ENCODE results near the gene CMIP. TPM values are rescaled to one million over a fixed set of nuclear protein-coding genes. Genes with fewer than 3 reads are reported as not detected.
A peak's percentile ranks its signal among the peaks of the same experiment; 100 is the strongest.

The CMIP gene
- polyA plus RNA-seq, 1 donor from 2014 or later = 15.1 TPM

DNA sequence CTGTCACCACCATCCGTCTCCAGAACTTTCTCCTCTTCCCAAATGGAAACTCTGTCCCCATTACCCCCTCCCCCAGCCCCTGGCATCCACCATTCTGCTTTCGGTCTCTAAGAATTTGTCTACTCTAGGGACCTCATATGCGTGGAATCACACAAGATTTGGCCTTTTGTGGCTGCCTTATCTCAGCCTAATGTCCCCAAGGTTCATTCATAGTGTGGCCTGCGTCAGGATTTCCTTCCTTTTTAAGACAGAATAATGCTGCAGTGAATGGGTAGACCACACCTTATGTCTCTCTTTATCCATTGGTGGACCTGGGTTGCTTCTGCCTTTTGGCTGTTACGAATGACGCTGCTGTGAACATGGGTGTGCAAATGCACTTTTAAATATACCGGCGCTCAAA, 194.7 kb downstream of the CMIP start:
- Histone ChIP-seq H3K4me3 (ENCODE audit: low read length) (no peak overlapping the region), H4K20me1 (ENCODE audit: insufficient read depth) (no peaks in the 10 kb centered on the region), H3K79me2 (replicated peaks; ENCODE audit: insufficient read depth, low read length) (peaks cover 12% of the 10 kb centered on the region)

DNA sequence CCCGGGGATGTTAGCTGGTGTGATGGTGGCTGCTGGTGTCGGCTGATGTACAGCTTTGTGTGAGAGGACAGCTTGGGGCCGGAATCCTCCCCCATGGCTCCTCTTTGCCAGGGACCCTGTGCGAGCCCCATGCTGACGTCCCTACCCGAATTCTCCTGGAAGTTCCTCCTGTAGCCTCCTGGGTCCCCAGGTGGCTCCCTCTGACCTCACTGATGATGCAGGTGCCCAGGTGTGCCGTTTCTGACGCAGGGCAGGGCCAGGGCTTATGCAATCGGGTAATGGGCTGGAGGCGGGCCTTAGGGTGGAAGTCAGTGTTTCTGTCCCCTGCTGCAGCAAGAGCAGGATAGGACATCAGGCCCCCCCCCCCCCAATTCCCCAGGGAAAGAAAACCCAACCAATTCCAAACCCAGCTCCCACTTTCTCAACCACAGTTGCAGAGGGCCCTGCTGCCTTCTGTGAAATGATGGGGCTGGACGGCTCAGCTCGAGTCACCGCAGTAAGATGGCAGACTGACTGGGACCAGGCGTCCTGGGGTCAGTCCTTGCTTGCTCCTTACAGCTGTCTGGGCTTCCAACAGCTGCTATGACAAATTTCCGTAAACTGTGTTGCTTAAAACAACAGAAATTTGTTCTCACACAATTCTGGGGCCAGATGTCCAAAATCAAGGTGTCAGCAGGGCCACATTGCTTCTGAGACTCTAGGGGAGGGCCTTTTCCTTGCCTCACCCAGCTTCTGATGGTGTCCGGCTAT, 195.5 kb downstream of the CMIP start:
- no peaks in the 10 kb centered on the region for H3K9me2 ChIP-seq (ENCODE audit: insufficient read depth, low read length)
- TF ChIP-seq TAF1 (IDR thresholded peaks at IDR 0.05; ENCODE audit: low read depth) = no peak
- TF ChIP-seq, protein P1, sequence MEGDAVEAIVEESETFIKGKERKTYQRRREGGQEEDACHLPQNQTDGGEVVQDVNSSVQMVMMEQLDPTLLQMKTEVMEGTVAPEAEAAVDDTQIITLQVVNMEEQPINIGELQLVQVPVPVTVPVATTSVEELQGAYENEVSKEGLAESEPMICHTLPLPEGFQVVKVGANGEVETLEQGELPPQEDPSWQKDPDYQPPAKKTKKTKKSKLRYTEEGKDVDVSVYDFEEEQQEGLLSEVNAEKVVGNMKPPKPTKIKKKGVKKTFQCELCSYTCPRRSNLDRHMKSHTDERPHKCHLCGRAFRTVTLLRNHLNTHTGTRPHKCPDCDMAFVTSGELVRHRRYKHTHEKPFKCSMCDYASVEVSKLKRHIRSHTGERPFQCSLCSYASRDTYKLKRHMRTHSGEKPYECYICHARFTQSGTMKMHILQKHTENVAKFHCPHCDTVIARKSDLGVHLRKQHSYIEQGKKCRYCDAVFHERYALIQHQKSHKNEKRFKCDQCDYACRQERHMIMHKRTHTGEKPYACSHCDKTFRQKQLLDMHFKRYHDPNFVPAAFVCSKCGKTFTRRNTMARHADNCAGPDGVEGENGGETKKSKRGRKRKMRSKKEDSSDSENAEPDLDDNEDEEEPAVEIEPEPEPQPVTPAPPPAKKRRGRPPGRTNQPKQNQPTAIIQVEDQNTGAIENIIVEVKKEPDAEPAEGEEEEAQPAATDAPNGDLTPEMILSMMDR (IDR thresholded peaks at IDR 0.05; ENCODE audit: poor library complexity, severe bottlenecking) = no peak
- TF ChIP-seq EP300 (conservative IDR thresholded peaks at IDR 0.05; ENCODE audit: poor library complexity, severe bottlenecking) = no peak
- TF ChIP-seq MXI1 (conservative IDR thresholded peaks at IDR 0.05; ENCODE audit: poor library complexity, severe bottlenecking) = no peak
- TF ChIP-seq, protein P2, sequence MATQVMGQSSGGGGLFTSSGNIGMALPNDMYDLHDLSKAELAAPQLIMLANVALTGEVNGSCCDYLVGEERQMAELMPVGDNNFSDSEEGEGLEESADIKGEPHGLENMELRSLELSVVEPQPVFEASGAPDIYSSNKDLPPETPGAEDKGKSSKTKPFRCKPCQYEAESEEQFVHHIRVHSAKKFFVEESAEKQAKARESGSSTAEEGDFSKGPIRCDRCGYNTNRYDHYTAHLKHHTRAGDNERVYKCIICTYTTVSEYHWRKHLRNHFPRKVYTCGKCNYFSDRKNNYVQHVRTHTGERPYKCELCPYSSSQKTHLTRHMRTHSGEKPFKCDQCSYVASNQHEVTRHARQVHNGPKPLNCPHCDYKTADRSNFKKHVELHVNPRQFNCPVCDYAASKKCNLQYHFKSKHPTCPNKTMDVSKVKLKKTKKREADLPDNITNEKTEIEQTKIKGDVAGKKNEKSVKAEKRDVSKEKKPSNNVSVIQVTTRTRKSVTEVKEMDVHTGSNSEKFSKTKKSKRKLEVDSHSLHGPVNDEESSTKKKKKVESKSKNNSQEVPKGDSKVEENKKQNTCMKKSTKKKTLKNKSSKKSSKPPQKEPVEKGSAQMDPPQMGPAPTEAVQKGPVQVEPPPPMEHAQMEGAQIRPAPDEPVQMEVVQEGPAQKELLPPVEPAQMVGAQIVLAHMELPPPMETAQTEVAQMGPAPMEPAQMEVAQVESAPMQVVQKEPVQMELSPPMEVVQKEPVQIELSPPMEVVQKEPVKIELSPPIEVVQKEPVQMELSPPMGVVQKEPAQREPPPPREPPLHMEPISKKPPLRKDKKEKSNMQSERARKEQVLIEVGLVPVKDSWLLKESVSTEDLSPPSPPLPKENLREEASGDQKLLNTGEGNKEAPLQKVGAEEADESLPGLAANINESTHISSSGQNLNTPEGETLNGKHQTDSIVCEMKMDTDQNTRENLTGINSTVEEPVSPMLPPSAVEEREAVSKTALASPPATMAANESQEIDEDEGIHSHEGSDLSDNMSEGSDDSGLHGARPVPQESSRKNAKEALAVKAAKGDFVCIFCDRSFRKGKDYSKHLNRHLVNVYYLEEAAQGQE (IDR thresholded peaks at IDR 0.05; ENCODE audit: borderline replicate concordance) = no peak
- TF ChIP-seq EZH2 (IDR thresholded peaks at IDR 0.05; ENCODE audit: borderline replicate concordance, insufficient read depth, low read length, poor library complexity, severe bottlenecking) = no peak
- TF ChIP-seq RAD21 (conservative IDR thresholded peaks at IDR 0.05) = no peak
- TF ChIP-seq POLR2AphosphoS5 (IDR thresholded peaks at IDR 0.05) = no peak
- no peak for TF ChIP-seq SMC3 (conservative IDR thresholded peaks at IDR 0.05; ENCODE audit: poor library complexity)
- H3K4me2 ChIP-seq (ENCODE audit: low read length) = no peak overlapping the region
- H4K20me1 ChIP-seq (ENCODE audit: insufficient read depth) = no peaks in the 10 kb centered on the region
- H3K9me3 ChIP-seq (ENCODE audit: low read length) = no peaks in the 10 kb centered on the region
- H3K9ac ChIP-seq (ENCODE audit: low read length) = peak overlapping the region; percentile 46
- peaks cover 12% of the 10 kb centered on the region for H3K79me2 ChIP-seq (replicated peaks; ENCODE audit: insufficient read depth, low read length)
- H3K27ac ChIP-seq (ENCODE audit: low read length) = peak overlapping the region; percentile 74
- H3K27me3 ChIP-seq (ENCODE audit: insufficient read depth, low read depth, low read length) = no peaks in the 10 kb centered on the region
- H3K4me3 ChIP-seq (ENCODE audit: low read length) = no peak overlapping the region
- H3K36me3 ChIP-seq (ENCODE audit: insufficient read depth, low read length) = no peaks in the 10 kb centered on the region
- no peaks in the 10 kb centered on the region for H3F3A ChIP-seq (ENCODE audit: insufficient read depth, low read length, poor library complexity, severe bottlenecking)
- H2AFZ ChIP-seq (ENCODE audit: low read depth, low read length) = no peak overlapping the region

More for the DNA sequence above, 194.7 kb downstream of the CMIP start:
- TF ChIP-seq, protein P1 (IDR thresholded peaks at IDR 0.05; ENCODE audit: poor library complexity, severe bottlenecking) = no peak
- TF ChIP-seq MXI1 (conservative IDR thresholded peaks at IDR 0.05; ENCODE audit: poor library complexity, severe bottlenecking) = no peak
- TF ChIP-seq EZH2 (IDR thresholded peaks at IDR 0.05; ENCODE audit: borderline replicate concordance, insufficient read depth, low read length, poor library complexity, severe bottlenecking) = no peak
- TF ChIP-seq, protein P2 (IDR thresholded peaks at IDR 0.05; ENCODE audit: borderline replicate concordance) = no peak
- TF ChIP-seq EP300 (conservative IDR thresholded peaks at IDR 0.05; ENCODE audit: poor library complexity, severe bottlenecking) = no peak
- TF ChIP-seq POLR2AphosphoS5 (IDR thresholded peaks at IDR 0.05) = no peak
- no peak for TF ChIP-seq TAF1 (IDR thresholded peaks at IDR 0.05; ENCODE audit: low read depth)
- no peak for TF ChIP-seq SMC3 (conservative IDR thresholded peaks at IDR 0.05; ENCODE audit: poor library complexity)
- TF ChIP-seq RAD21 (conservative IDR thresholded peaks at IDR 0.05) = no peak
- Histone ChIP-seq H3K9ac (ENCODE audit: low read length) (no peak overlapping the region), H3K27me3 (ENCODE audit: insufficient read depth, low read depth, low read length) (no peaks in the 10 kb centered on the region), H3K27ac (ENCODE audit: low read length) (no peak overlapping the region), H3F3A (ENCODE audit: insufficient read depth, low read length, poor library complexity, severe bottlenecking) (no peaks in the 10 kb centered on the region), H3K9me2 (ENCODE audit: insufficient read depth, low read length) (no peaks in the 10 kb centered on the region), H3K4me2 (ENCODE audit: low read length) (no peak overlapping the region), H2AFZ (ENCODE audit: low read depth, low read length) (no peak overlapping the region), H3K36me3 (ENCODE audit: insufficient read depth, low read length) (no peaks in the 10 kb centered on the region), H3K9me3 (ENCODE audit: low read length) (no peaks in the 10 kb centered on the region)
